HG02642 (cell line): ENCODE data around the gene MRPL37.

ENCODE experiments used
- ATAC-seq: cut with Tn5 transposase; IDR thresholded peaks from one replicate; pipeline ENCODE4 v1.9.1; 2021; ENCODE audit warnings: mild to moderate bottlenecking; ENCODE audit not compliant: unreplicated experiment, poor library complexity

MRPL37 gene

GRCh38 chr1:54259546-54260140 is 59.7 kb downstream of the MRPL37 start:
- ATAC-seq, result no peak

GRCh38 chr1:54260810-54261209 is 60.8 kb downstream of the MRPL37 start:
- no peak for ATAC-seq

- ATAC-seq, result no peak
Measured at GRCh38 chr1:54262244-54262643, 62.3 kb downstream of the MRPL37 start.

- ATAC-seq, result no peak
Measured at GRCh38 chr1:54263601-54264226, 63.7 kb downstream of the MRPL37 start.

GRCh38 chr1:54265126-54265525 is 65.2 kb downstream of the MRPL37 start:
- no peak for ATAC-seq

- no peak for ATAC-seq
Measured at GRCh38 chr1:54265659-54266058, 65.7 kb downstream of the MRPL37 start.

GRCh38 chr1:54266195-54266594 is 66.2 kb downstream of the MRPL37 start:
- no peak for ATAC-seq

- no peak for ATAC-seq
Measured at GRCh38 chr1:54266908-54267307, 66.9 kb downstream of the MRPL37 start.
